B cell (primary cell): Measurements from ENCODE around the gene MAEA. TPM values are rescaled to one million over a fixed set of nuclear protein-coding genes. Genes with fewer than 3 reads are reported as not detected.

Experiments used
- ATAC-seq: fragments of 200-7000 bp; cut with Tn5 transposase; one replicate; pipeline ENCODE4 v1.10.0; 2021; ENCODE audit warnings: low read depth, mild to moderate bottlenecking, moderate number of reproducible peaks, moderate library complexity
- CTCF ChIA-PET: fragments of 350-600 bp; sonication (Branson Sonifier 250); formaldehyde crosslinking; loops from one replicate; lab custom pipeline; 2021; ENCODE audit warnings: antibody characterized with exemption, inconsistent platforms; lab: Charles Lee
- POLR2A ChIA-PET: fragments of 350-600 bp; sonication (Branson Sonifier 250); formaldehyde crosslinking; loops from one replicate; lab custom pipeline; 2021; ENCODE audit warnings: antibody characterized with exemption; lab: Charles Lee
- DNase-seq: peaks from one replicate; pipeline ENCODE4 v3.0.0; 2013
- H2AFZ ChIP-seq: 2 replicates; pipeline ENCODE4 v1.6.1; 2012; ENCODE audit warnings: mild to moderate bottlenecking, low read depth, low read length; ENCODE audit not compliant: insufficient read depth, poor library complexity, severe bottlenecking
- H3K27ac ChIP-seq, 2 donors: 1 replicate in 1 of 2; 2 replicates in 1 of 2; pipeline ENCODE4 v1.5.1; 2012 to 2013; ENCODE audit warnings: low read length in 2 of 2, mild to moderate bottlenecking in 2 of 2, moderate library complexity in 1 of 2
- H3K27me3 ChIP-seq, 4 experiments: fragments of 200-600 bp in 1 of 4; sonication (generic) in 1 of 4; replicated peaks in 1 of 4; 1 replicate in 2 of 4; 2 replicates in 2 of 4; pipeline versions ENCODE4 v1.6.1 to v1.7.0; 2013 to 2016; ENCODE audit warnings: low read length in 3 of 4, mild to moderate bottlenecking in 2 of 4, mixed read lengths in 1 of 4, moderate library complexity in 1 of 4; ENCODE audit not compliant: insufficient read depth in 4 of 4, control insufficient read depth in 3 of 4; ENCODE audit errors: control extremely low read depth in 1 of 4
- H3K36me3 ChIP-seq, 2 experiments: replicated peaks in 1 of 2; 1 replicate in 1 of 2; 2 replicates in 1 of 2; pipeline versions ENCODE4 v1.6.1 to v1.7.1; 2013; ENCODE audit warnings: low read length in 1 of 2; ENCODE audit not compliant: insufficient read depth in 2 of 2, control insufficient read depth in 1 of 2; ENCODE audit errors: control extremely low read depth in 1 of 2, extremely low read depth in 1 of 2
- H3K4me1 ChIP-seq, 2 donors: fragments of 200-600 bp in 1 of 2; sonication (generic) in 1 of 2; 1 replicate in 1 of 2; 2 replicates in 1 of 2; pipeline versions ENCODE4 v1.5.1 to v1.6.1; 2013 to 2017; ENCODE audit warnings: low read length in 2 of 2; ENCODE audit not compliant: control insufficient read depth in 2 of 2, insufficient read depth in 2 of 2
- H3K4me2 ChIP-seq: replicated peaks from 2 replicates; pipeline ENCODE3; 2012; ENCODE audit warnings: mild to moderate bottlenecking, low read depth, low read length; ENCODE audit not compliant: poor library complexity, severe bottlenecking
- H3K4me3 ChIP-seq, 5 experiments: fragments of 200-600 bp in 1 of 5; sonication (generic) in 1 of 5; 1 replicate in 3 of 5; 2 replicates in 2 of 5; pipeline versions ENCODE4 v1.5.1 to v1.7.0; 2011 to 2016; ENCODE audit warnings: low read length in 4 of 5, mild to moderate bottlenecking in 4 of 5, low read depth in 2 of 5, control low read depth in 1 of 5, moderate library complexity in 1 of 5; ENCODE audit not compliant: insufficient read depth in 1 of 5; ENCODE audit errors: control extremely low read depth in 1 of 5, extremely low read depth in 1 of 5
- H3K79me2 ChIP-seq: fragments of 200-600 bp; sonication (generic); one replicate; pipeline ENCODE4 v1.6.0; 2016; ENCODE audit warnings: low read length; ENCODE audit not compliant: control insufficient read depth, insufficient read depth
- H3K9ac ChIP-seq: fragments of 200-600 bp; sonication (generic); 2 replicates; pipeline ENCODE4 v1.6.1; 2017; ENCODE audit warnings: mild to moderate bottlenecking, low read length, moderate library complexity
- H3K9me3 ChIP-seq, 3 donors: one replicate each; pipeline versions ENCODE4 v1.6.1 to v1.7.1; 2013; ENCODE audit warnings: low read length in 2 of 3; ENCODE audit not compliant: control insufficient read depth in 2 of 3, insufficient read depth in 1 of 3; ENCODE audit errors: control extremely low read depth in 1 of 3
- H4K20me1 ChIP-seq: 2 replicates; pipeline ENCODE4 v1.6.0; 2012; ENCODE audit warnings: mild to moderate bottlenecking, low read length; ENCODE audit not compliant: insufficient read depth, control insufficient read depth, poor library complexity, severe bottlenecking
- H3K27ac Mint-ChIP-seq: one replicate; pipeline ENCODE4 v1.8.0; 2021; ENCODE audit warnings: mixed read lengths
- H3K27me3 Mint-ChIP-seq: one replicate; pipeline ENCODE4 v1.8.0; 2021; ENCODE audit warnings: mixed read lengths
- H3K4me1 Mint-ChIP-seq: one replicate; pipeline ENCODE4 v1.8.0; 2021; ENCODE audit warnings: mixed read lengths
- H3K4me3 Mint-ChIP-seq: one replicate; pipeline ENCODE4 v1.8.0; 2021; ENCODE audit warnings: mixed read lengths
- H3K9me3 Mint-ChIP-seq: one replicate; pipeline ENCODE4 v1.8.0; 2022; ENCODE audit warnings: mixed read lengths; ENCODE audit not compliant: insufficient read depth
- CTCF ChIP-seq: fragments of 200-600 bp; IDR thresholded peaks from one replicate; pipeline ENCODE4 v1.8.0; 2022; ENCODE audit warnings: antibody characterized with exemption, mild to moderate bottlenecking
- EZH2 ChIP-seq: IDR thresholded peaks from 2 replicates; pipeline ENCODE4 v1.6.1; 2012; ENCODE audit warnings: borderline replicate concordance, low read depth, mild to moderate bottlenecking, moderate library complexity, low read length; ENCODE audit not compliant: insufficient read depth, poor library complexity, severe bottlenecking
- WGBS: methylation state at CpG from one replicate; pipeline ENCODE4 v1.1.5; 2013; ENCODE audit warnings: missing lambda C conversion rate; ENCODE audit not compliant: insufficient coverage; 5-methylcytosine and 5-hydroxymethylcytosine counted together
- intact Hi-C: fragments of 100-400 bp; cut with micrococcal nuclease; formaldehyde crosslinking; loops from one replicate; pipeline ENCODE4 v1.10.0; 2022
- polyA plus RNA-seq: library from polyadenylated mRNA; depleted of rRNA; stranded (reverse); fragments of >200 nt; gene quantifications from 2 replicates; pipeline ENCODE4 v1.2.3, GENCODE V29; 2012
- total RNA-seq, 2 donors: library from RNA; stranded (reverse); fragments of 120-200 nt in 1 of 2; gene quantifications; 1 replicate in 1 of 2; 2 replicates in 1 of 2; pipeline versions ENCODE4 v1.2.3 to v1.2.4, GENCODE V29; 2013 to 2022

MAEA gene
- total and polyA plus RNA-seq, 2 donors (not counting 1 experiment from before 2014, with no cell fraction given), result 106 to 107 TPM

DNA sequence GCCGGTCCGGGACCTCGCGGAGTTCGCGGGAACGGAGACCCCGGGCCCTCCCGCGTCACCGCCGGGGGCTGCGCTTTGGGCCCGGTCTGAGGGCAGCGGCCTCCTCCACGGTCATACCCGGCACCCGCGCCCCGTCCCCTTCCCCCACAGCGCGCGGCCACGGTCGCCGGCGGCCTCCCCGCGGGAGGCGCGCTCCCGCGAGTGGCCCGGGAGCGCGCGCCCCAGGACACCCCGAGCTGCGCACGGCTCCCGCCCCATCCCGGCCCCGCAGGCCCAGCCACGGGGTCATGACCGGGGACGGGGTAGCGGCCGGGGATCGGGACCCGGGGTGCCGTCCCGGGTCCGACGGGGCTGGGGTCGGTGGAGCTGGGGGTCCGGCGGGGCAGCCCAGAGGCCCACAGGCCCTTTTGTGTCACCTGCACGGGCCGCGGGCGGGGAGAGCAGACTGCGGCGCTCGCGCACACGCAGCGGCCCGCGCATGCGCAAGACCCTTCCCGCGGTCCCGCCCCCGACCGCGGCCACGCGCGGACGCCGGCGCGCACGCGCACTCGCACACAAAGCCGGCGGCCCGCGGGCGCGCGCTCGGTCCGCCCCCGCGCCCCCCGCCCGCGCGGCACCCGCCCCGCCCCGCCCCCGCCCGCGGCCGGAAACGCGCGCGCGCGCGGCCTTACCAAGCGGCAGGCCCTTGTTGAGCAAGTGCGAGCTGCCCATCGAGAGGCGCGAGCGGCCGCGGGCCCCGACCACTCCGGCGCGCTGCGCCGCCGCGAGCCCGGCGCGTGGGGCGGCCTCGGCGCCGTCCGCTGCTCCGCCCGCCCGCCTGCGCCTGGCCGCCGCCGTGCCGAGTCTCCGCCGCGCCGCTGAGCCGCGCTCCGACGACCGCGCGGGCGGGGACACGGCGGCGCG is 41.2 kb upstream of the MAEA start, which contains the start of gene CTBP1:
CTBP1 (minus strand) TSS at position 886 of the 903 bp plus-strand sequence. CDS start 7,799 bp downstream, outside the sequence.
- H3K9ac ChIP-seq, result peak within 1 kb of the TSS; percentile 95
- peak within 1 kb of the TSS; percentile 84 to 85 for H3K27ac ChIP-seq
- H3K79me2 ChIP-seq, result peaks cover 75% of the 10 kb centered on the region
- ChIA-PET POLR2A (interaction anchor here (1.0 to 4.9 kb wide), 7 partner anchors 19 to 111 kb away, joined by 3 to 41 read pairs (median 7); partner anchors contain the start of genes MAEA and UVSSA), CTCF (interaction anchor here (0.7 to 4.3 kb wide), 10 partner anchors 20 to 118 kb away, joined by 4 to 23 read pairs (median 6); partner anchors contain the start of genes MAEA and UVSSA)
- peaks cover 63% of the 10 kb centered on the region for H3K4me1 Mint-ChIP-seq
- peaks cover 0 to 3% of the 10 kb centered on the region in 2 experiments for H3K36me3 ChIP-seq
- H3K27me3 ChIP-seq, result no peaks in the 10 kb centered on the region
- peak; percentile 96 for DNase-seq
- peak within 1 kb of the TSS; percentile 94 for H2AFZ ChIP-seq
- H3K9me3 ChIP-seq, result no peaks in the 10 kb centered on the region
- TF ChIP-seq CTCF (no peak), EZH2 (no peak)
- ATAC-seq, result peak; percentile 51
- peak within 1 kb of the TSS; percentile 97 for H3K4me2 ChIP-seq
- no peaks in the 10 kb centered on the region for H3K9me3 Mint-ChIP-seq
- peak within 1 kb of the TSS; percentile 97 for H3K27ac Mint-ChIP-seq
- intact Hi-C loops, result loop anchor here (1.0 to 2.0 kb wide), 5 partner anchors 19 to 118 kb away; partner anchors contain the start of gene MAEA
- under 1% methylated on average over 163 of the region's 163 CpGs for WGBS
- H3K27me3 Mint-ChIP-seq, result no peaks in the 10 kb centered on the region
- H3K4me1 ChIP-seq, result peaks cover 55 to 64% of the 10 kb centered on the region in 2 donors
- peak within 1 kb of the TSS; percentile 92 for H3K4me3 Mint-ChIP-seq
- H4K20me1 ChIP-seq, result peaks cover 45% of the 10 kb centered on the region
- peak within 1 kb of the TSS; percentile 51 to 90 (median 87) for H3K4me3 ChIP-seq
